ENCODE data around the gene PYURF.

PYURF gene

DNA sequence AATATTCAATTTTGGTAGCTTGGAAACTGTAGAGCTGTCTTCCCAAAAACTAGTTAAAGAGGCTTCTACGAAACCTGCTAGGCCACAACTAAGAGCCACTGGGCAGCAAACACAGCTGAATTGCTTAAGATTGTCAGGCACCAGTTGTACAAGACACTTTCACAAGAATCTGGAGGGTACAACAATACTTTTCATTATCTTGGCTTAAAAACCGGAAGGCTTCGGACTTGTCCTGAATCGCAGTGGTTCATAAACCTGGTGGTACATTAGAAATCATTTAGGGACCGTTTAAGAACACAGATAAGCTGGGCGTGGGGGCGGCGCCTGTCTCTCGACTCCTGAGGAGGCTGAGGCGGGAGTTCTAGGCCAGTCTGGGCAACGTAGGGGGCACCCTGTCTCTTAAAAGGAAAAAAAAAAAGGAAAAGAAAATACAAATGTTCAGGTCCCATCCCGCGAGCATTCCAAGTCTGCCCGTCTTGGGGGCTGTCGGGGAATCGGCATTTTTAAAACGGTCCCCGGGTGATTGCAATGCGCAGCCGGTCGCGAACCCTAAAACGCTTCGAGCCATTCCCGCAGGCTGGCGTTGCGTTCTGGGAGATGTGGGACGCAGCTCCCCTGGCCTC, 763 bp downstream of the PYURF start:
- TF ChIP-seq, protein P1, sequence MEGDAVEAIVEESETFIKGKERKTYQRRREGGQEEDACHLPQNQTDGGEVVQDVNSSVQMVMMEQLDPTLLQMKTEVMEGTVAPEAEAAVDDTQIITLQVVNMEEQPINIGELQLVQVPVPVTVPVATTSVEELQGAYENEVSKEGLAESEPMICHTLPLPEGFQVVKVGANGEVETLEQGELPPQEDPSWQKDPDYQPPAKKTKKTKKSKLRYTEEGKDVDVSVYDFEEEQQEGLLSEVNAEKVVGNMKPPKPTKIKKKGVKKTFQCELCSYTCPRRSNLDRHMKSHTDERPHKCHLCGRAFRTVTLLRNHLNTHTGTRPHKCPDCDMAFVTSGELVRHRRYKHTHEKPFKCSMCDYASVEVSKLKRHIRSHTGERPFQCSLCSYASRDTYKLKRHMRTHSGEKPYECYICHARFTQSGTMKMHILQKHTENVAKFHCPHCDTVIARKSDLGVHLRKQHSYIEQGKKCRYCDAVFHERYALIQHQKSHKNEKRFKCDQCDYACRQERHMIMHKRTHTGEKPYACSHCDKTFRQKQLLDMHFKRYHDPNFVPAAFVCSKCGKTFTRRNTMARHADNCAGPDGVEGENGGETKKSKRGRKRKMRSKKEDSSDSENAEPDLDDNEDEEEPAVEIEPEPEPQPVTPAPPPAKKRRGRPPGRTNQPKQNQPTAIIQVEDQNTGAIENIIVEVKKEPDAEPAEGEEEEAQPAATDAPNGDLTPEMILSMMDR (conservative IDR thresholded peaks at IDR 0.05): no peak
- H3K27ac ChIP-seq: peak overlapping the region; percentile 95

DNA sequence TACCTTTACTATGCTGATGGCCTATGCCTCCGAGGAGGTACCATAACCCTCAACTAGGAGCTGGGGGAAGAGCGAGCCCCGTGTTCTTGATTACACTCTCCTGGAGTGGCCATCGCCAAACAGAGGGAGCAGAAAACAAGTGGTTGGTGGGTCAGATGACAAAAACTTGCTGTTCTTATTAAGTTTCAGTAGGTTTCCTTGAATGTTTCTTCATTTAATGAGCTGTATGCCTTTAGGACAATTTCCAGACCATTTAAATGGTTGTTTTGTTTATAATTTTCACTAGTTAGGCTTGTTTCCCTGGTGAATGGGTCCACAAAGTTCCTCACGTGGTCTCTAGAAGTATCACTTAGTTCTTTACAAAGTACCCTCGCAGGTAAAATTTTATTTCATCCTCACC, 4.7 kb downstream of the PYURF start:
- TF ChIP-seq, protein P1 (conservative IDR thresholded peaks at IDR 0.05): no peak
- H3K27ac ChIP-seq: no peak overlapping the region

DNA sequence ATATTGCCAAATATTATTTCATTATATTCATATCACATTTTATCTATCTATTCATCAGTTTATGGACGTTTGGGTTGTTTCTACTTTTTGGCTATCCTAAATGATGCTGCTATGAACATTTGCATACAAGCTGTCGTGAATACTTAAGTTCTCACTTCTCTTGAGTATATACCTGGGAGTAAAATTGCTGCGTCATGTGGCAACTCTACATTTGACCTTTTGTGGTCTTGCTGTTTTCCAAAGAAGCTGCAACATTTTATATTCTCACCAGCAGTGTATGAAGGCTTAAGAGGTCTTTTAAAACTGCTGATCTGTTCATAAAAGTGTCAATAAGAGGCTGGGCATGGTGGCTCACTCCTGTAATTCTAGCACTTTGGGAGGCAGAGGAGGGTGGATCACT, 5.8 kb downstream of the PYURF start:
- TF ChIP-seq, protein P1 (conservative IDR thresholded peaks at IDR 0.05): no peak
- H3K27ac ChIP-seq: no peak overlapping the region

DNA sequence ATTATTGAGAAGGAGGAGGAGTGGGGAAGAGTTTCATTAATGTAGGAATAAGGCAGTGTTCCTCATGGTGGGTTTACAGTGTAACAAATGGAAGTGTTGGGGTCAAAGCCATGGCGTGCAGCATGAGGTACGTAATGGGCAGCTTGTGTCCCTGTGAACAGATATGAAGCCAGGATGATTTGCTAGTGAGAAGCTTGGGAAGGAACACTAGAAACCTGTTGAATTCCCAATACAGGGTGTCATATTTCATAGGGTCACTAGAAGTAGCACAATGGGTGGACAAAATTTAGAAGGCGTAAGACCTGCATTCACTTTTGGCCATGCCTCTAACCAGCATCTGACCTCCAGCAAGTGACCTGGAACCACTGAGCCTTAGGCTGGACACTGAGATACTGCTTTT, 6.8 kb downstream of the PYURF start:
- H3K27ac ChIP-seq: peak overlapping the region; percentile 89; the same call in 1 of the 2 replicates
- TF ChIP-seq, protein P1 (conservative IDR thresholded peaks at IDR 0.05): no peak

DNA sequence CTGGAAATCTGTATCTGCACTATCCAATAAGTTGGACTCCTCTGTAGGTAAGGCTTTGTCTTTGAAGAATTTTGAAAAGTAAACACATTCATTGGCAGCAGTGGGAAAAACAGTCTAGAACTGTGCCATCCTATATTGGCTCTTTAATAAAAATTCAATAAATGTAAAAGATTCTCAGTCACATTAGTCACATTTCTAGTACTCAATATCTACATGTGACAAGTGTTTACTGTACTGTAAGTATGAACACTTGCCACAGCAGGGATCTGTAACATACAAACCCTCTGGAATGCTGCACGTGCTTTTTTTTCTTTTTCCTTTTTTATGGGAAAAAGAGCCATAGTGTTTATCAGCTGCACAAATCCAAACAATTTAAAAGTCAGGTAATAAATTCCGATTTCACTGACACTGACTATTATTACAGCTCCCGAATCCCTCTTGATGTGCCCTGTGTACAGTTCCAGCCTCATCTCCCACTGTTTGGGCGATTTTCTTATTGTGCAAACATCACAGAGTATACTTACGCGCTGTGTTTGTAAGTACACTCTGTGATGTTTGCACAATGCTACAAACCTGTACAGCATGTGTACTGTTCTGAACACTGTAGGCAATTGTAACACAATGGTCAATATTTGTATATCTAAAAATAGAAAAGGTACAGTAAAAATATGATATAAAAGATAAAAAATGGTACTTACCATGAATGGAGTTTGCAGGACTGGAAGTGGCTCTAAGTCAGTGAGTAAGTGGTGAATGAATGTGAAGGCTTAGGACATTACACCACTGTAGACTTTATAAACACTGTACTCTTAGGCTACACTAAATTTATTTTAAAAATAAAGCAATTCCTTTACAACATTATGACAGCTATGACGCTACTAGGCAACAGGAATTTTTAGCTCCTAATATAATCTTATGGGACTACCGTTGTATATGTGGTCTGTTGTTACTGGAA, 8.7 kb downstream of the PYURF start:
- peak overlapping the region; percentile 89 for H3K27ac ChIP-seq
- TF ChIP-seq, protein P1 (conservative IDR thresholded peaks at IDR 0.05): no peak

DNA sequence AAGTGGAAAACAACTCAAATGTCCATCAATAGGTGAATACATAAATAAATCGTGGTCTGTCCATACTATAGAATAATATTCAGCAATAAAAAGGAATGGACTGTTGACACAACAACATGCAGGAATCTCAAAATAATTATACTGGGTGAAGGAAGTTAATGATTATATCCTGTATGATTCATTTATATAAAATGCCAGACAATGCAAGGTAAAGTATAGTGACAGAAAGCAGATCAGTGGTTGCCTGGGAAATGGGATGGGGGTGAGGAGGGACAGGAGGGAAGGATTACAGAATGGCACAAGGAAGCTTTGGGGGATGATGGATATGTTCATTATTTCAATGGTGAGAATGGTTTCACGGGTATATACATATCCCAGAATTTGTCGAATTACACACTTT, 12.3 kb downstream of the PYURF start:
- H3K27ac ChIP-seq: no peak overlapping the region
- TF ChIP-seq, protein P1 (conservative IDR thresholded peaks at IDR 0.05): no peak

DNA sequence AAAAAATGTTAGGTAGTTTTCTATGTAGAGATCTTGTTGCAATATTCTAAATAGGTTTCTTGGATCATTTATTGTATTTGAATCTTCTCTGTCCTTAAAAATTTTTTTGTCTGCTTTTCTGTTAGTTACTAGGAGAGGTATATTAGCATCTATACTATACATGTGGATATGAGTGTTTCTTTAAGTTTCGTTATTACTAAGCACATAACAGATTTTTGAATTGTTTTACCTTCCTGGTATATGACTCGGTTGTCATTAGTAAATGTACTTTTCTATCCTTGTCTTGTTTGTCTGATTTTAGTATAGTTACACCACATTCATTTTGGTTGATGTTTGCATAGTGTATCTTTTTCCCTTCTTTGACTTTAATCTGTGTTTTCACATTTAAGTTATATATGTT, 20.2 kb downstream of the PYURF start:
- TF ChIP-seq, protein P1 (conservative IDR thresholded peaks at IDR 0.05): no peak
- H3K27ac ChIP-seq: no peak overlapping the region
